Activated CD8-positive, alpha-beta memory T cell treated with anti-CD3 and anti-CD28 coated beads for 36 hours (primary cell): Measurements from ENCODE around the gene LTA. TPM values are rescaled to one million over a fixed set of nuclear protein-coding genes. Genes with fewer than 3 reads are reported as not detected.

Source experiments
- CTCF ChIA-PET: fragments of 350-600 bp; sonication (Branson Sonifier 250); formaldehyde crosslinking; loops from one replicate; lab custom pipeline; 2021; ENCODE audit warnings: antibody characterized with exemption; lab: Charles Lee
- POLR2A ChIA-PET: fragments of 350-600 bp; sonication (Branson Sonifier 250); formaldehyde crosslinking; loops from one replicate; lab custom pipeline; 2021; ENCODE audit warnings: antibody characterized with exemption; lab: Charles Lee
- total RNA-seq, 2 experiments: library from RNA; stranded (reverse); gene quantifications; one replicate each; pipeline ENCODE4 v1.2.3, GENCODE V29; 2021

The LTA gene
- total RNA-seq, 2 experiments from 2014 or later, result 702 to 706 TPM

DNA sequence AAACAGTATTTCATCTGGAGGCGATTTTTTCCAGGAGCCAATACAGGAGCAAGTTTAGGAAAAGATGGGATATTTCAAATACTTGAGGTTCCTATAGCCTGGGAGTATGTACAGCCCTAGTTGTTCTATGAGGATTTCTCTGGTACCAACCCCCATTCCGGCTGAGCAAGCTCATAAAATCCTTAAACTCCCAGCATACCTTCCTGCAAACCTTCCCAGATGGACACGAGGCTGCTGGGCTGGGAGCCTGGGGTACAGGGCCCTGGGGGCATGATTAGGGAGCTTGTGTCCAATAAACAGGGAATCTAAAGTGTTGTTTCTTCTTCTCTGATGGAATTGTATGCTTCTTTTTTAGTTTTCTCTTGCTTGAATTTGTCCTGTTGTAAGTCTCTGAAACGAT lies 49.9 kb downstream of the LTA start:
- CTCF ChIA-PET, result interaction anchor here (0.6 kb wide), 1 partner anchor 87 kb away, joined by 3 read pairs; no protein-coding TSS in a partner anchor
- POLR2A ChIA-PET, result interaction anchor here (0.9 to 2.6 kb wide), 4 partner anchors 12 to 45 kb away, joined by 5 to 20 read pairs (median 6); partner anchors contain the start of gene BAG6

DNA sequence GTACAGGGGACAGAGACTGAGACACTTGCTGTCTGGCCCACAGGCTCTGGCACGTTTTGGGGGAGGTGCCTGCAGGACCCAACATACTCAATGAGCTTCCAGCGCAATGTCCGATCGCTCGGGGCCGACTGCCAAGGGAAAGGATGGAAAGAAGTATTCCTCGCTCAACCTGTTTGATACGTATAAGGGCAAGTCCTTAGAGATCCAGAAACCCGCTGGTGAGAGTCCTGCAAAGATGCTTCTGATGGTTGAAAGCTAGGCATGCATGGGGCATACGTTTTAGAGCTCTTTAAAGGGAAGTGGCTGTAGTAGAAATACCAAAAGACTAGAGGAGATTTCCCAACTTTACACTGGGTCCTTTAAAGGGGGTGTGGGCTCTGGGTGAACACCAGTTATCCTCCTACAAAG lies 50.6 kb downstream of the LTA start:
- POLR2A ChIA-PET, result interaction anchor here (0.7 to 2.6 kb wide), 5 partner anchors 11 to 439 kb away, joined by 5 to 20 read pairs (median 7); partner anchors contain the start of gene BAG6

More for the DNA sequence above, 50.6 kb downstream of the LTA start:
- CTCF ChIA-PET, result interaction anchor here (0.6 to 1.3 kb wide), 3 partner anchors 13 to 210 kb away, joined by 3 to 6 read pairs (median 3); no protein-coding TSS in a partner anchor

Other genes starting within 250 kb of the LTA start
- gene HLA-B, start 215.1 kb upstream of the LTA start, total RNA-seq, result 1,000 to 10,000 TPM; 2,691 to 2,699 TPM
- 10 to 100 TPM; 10.8 to 12.7 TPM for gene MICA, start 168.7 kb upstream of the LTA start, total RNA-seq
- gene MICB, start 74.1 kb upstream of the LTA start, total RNA-seq, result 10 to 100 TPM; 22.1 to 22.5 TPM
- not detected for gene MCCD1, start 43.3 kb upstream of the LTA start, total RNA-seq
- gene DDX39B, start 30.3 kb upstream of the LTA start, total RNA-seq, result 100 to 1,000 TPM; 611 to 614 TPM
- gene ATP6V1G2, start 25.7 kb upstream of the LTA start, total RNA-seq, result 1 to 10 TPM; 1.2 to 1.4 TPM
- 10 to 100 TPM; 11.4 to 12.3 TPM for gene NFKBIL1, start 24.7 kb upstream of the LTA start, total RNA-seq
- gene TNF, start 3.3 kb downstream of the LTA start, total RNA-seq, result 100 to 1,000 TPM; 161 to 162 TPM
- 100 to 1,000 TPM; 178 to 181 TPM for gene LTB, start 10.1 kb downstream of the LTA start, total RNA-seq
- gene LST1, start 14.0 kb downstream of the LTA start, total RNA-seq, result 10 to 100 TPM; 16.3 to 19.2 TPM
- gene NCR3, start 20.7 kb downstream of the LTA start, total RNA-seq, result 10 to 100 TPM; 25.2 to 29.7 TPM
- gene AIF1, start 42.9 kb downstream of the LTA start, total RNA-seq, result 10 to 100 TPM; 53.8 to 62.0 TPM
- 100 to 1,000 TPM; 255 to 257 TPM for gene PRRC2A, start 48.4 kb downstream of the LTA start, total RNA-seq
- gene BAG6, start 80.4 kb downstream of the LTA start, total RNA-seq, result 100 to 1,000 TPM; 254 to 267 TPM
- gene APOM, start 83.6 kb downstream of the LTA start, total RNA-seq, result 1 to 10 TPM; 1.9 to 2.2 TPM
- 10 to 100 TPM; 16.7 to 17.6 TPM for gene C6orf47, start 88.5 kb downstream of the LTA start, total RNA-seq
- 10 to 100 TPM; 44.6 to 45.1 TPM for gene GPANK1, start 92.7 kb downstream of the LTA start, total RNA-seq
- gene CSNK2B, start 93.8 kb downstream of the LTA start, total RNA-seq, result 100 to 1,000 TPM; 329 TPM
- 10 to 100 TPM; 18.1 to 20.1 TPM for gene LY6G5B, start 97.7 kb downstream of the LTA start, total RNA-seq
- 1 to 10 TPM; 3.1 to 3.5 TPM for gene LY6G5C, start 108.8 kb downstream of the LTA start, total RNA-seq
- 10 to 100 TPM; 30.1 to 32.0 TPM for gene ABHD16A, start 131.0 kb downstream of the LTA start, total RNA-seq
- not detected for gene LY6G6F, start 134.6 kb downstream of the LTA start, total RNA-seq
- gene LY6G6D, start 143.1 kb downstream of the LTA start, total RNA-seq, result not detected
- gene LY6G6C, start 149.5 kb downstream of the LTA start, total RNA-seq, result not detected
- gene MPIG6B, start 151.1 kb downstream of the LTA start, total RNA-seq, result under 1 TPM in 1 of 2 experiments, not detected in 1; 0.06 TPM
- 1 to 10 TPM; 4.6 to 4.9 TPM for gene DDAH2, start 157.0 kb downstream of the LTA start, total RNA-seq
- 100 to 1,000 TPM; 383 to 395 TPM for gene CLIC1, start 164.2 kb downstream of the LTA start, total RNA-seq
- 10 to 100 TPM; 60.3 to 61.5 TPM for gene MSH5, start 167.7 kb downstream of the LTA start, total RNA-seq
- gene SAPCD1, start 190.4 kb downstream of the LTA start, total RNA-seq, result 1 to 10 TPM; 7.6 to 8.6 TPM
- 1 to 10 TPM; 1.6 to 1.9 TPM for gene VWA7, start 205.0 kb downstream of the LTA start, total RNA-seq
- gene VARS1, start 223.5 kb downstream of the LTA start, total RNA-seq, result 100 to 1,000 TPM; 190 to 191 TPM
- gene LSM2, start 234.7 kb downstream of the LTA start, total RNA-seq, result 100 to 1,000 TPM; 154 to 166 TPM
- 1 to 10 TPM; 2.6 to 2.7 TPM for gene HSPA1L, start 243.0 kb downstream of the LTA start, total RNA-seq
- gene HSPA1A, start 243.3 kb downstream of the LTA start, total RNA-seq, result 10 to 100 TPM; 62.0 to 63.9 TPM